Measurements from ENCODE around the gene RAB8A. TPM values are rescaled to one million over a fixed set of nuclear protein-coding genes. Genes with fewer than 3 reads are reported as not detected.
A peak's percentile ranks its signal among the peaks of the same experiment; 100 is the strongest.

Gene RAB8A
- total RNA-seq, 1 experiment from 2014 or later = 74.0 TPM

GRCh38 chr19:16106121-16106520 is 5.6 kb upstream of the RAB8A start:
- ChIA-PET POLR2A (no interaction called here), CTCF (interaction anchor here (0.6 to 1.6 kb wide), 3 partner anchors 11 to 476 kb away, joined by 3 to 4 read pairs (median 3); no protein-coding TSS in a partner anchor)
- H3K4me3 Mint-ChIP-seq = no peak overlapping the region
- H3K27me3 Mint-ChIP-seq (ENCODE audit: low read depth) = peaks cover 2% of the 10 kb centered on the region; the same call in 1 of the 2 replicates
- no peak overlapping the region for H3K27ac Mint-ChIP-seq
- TF ChIP-seq EMX1 (CRISPR knock-in tag; IDR thresholded peaks at IDR 0.05) (no peak), STAT6 (CRISPR knock-in tag; conservative IDR thresholded peaks at IDR 0.05; ENCODE audit: low read depth) (no peak), OVOL2 (CRISPR knock-in tag; IDR thresholded peaks at IDR 0.05; ENCODE audit: borderline replicate concordance) (no peak), ZNF138 (CRISPR knock-in tag; conservative IDR thresholded peaks at IDR 0.05) (no peak)
- no peak for ATAC-seq
- peaks cover 20% of the 10 kb centered on the region for H3K36me3 Mint-ChIP-seq
- peaks cover 9% of the 10 kb centered on the region for H3K4me1 Mint-ChIP-seq
- no peaks in the 10 kb centered on the region for H3K9me3 Mint-ChIP-seq
- DNase-seq (ENCODE audit: low spot score) = no peak

- no peak for DNase-seq (ENCODE audit: low spot score)
- CTCF ChIA-PET = interaction anchor here (1.0 to 3.1 kb wide), 11 partner anchors 12 to 693 kb away, joined by 3 to 22 read pairs (median 8); partner anchors contain the start of genes AKAP8L and FAM32A
- Mint-ChIP-seq H3K36me3 (peaks cover 5% of the 10 kb centered on the region; the same call in 1 of the 2 replicates), H3K27ac (peak overlapping the region; percentile 96), H3K4me1 (peaks cover 12% of the 10 kb centered on the region), H3K9me3 (no peaks in the 10 kb centered on the region), H3K4me3 (peak overlapping the region; percentile 96), H3K27me3 (ENCODE audit: low read depth) (peaks cover 2% of the 10 kb centered on the region; the same call in 1 of the 2 replicates)
- POLR2A ChIA-PET = interaction anchor here (0.7 to 2.1 kb wide), 3 partner anchors 29 to 70 kb away, joined by 3 to 17 read pairs (median 3); partner anchors contain the start of gene TPM4
- no peak for ATAC-seq
- TF ChIP-seq TP53 (CRISPR knock-in tag; IDR thresholded peaks at IDR 0.05) (no peak), GTF2I (CRISPR knock-in tag; conservative IDR thresholded peaks at IDR 0.05) (peak; percentile 58), CREM (CRISPR knock-in tag; IDR thresholded peaks at IDR 0.05) (0 out of 2 replicates have a peak, but pooled peaks have one; percentile 4)
Measured at GRCh38 chr19:16111909-16112752, 442 bp downstream of the RAB8A start.

- POLR2A ChIA-PET = no interaction called here
- H3K36me3 Mint-ChIP-seq = peaks cover 7% of the 10 kb centered on the region
- DNase-seq (ENCODE audit: low spot score) = no peak
- ATAC-seq = no peak
- H3K9me3 Mint-ChIP-seq = no peaks in the 10 kb centered on the region
- peaks cover 8% of the 10 kb centered on the region for H3K4me1 Mint-ChIP-seq
- no peak for TF ChIP-seq ZNF232 (CRISPR knock-in tag; IDR thresholded peaks at IDR 0.05)
- 0 out of 2 replicates have a peak, but pooled peaks have one; percentile 24 for TF ChIP-seq NR1H2 (CRISPR knock-in tag; IDR thresholded peaks at IDR 0.05)
- TF ChIP-seq MYBL2 (CRISPR knock-in tag; IDR thresholded peaks at IDR 0.05) = no peak
- TF ChIP-seq ZBTB21 (CRISPR knock-in tag; IDR thresholded peaks at IDR 0.05; ENCODE audit: borderline replicate concordance) = no peak
- no peak for TF ChIP-seq AR (CRISPR knock-in tag; IDR thresholded peaks at IDR 0.05)
- TF ChIP-seq SMAD4 (CRISPR knock-in tag; IDR thresholded peaks at IDR 0.05) = no peak
- H3K27me3 Mint-ChIP-seq (ENCODE audit: low read depth) = peaks cover 2% of the 10 kb centered on the region; the same call in 1 of the 2 replicates
- no peak overlapping the region for H3K27ac Mint-ChIP-seq
- peak overlapping the region; percentile 96 for H3K4me3 Mint-ChIP-seq
- CTCF ChIA-PET = interaction anchor here (1.3 to 3.1 kb wide), 2 partner anchors 72 to 73 kb away, joined by 3 to 22 read pairs; no protein-coding TSS in a partner anchor
Measured at GRCh38 chr19:16112778-16113177, 1.1 kb downstream of the RAB8A start.

Measured in WTC11 (cell line).